ENCODE measurements around the gene ARHGAP28. TPM values are rescaled to one million over a fixed set of nuclear protein-coding genes. Genes with fewer than 3 reads are reported as not detected.
"Not testable (repeated sequence)": the region's sequence is repeated elsewhere in the genome, so short reads cannot be mapped to it uniquely, and the experiment has no call there.

The ARHGAP28 gene
- total RNA-seq, 1 experiment from 2014 or later, result 9.2 TPM

- Mint-ChIP-seq H3K36me3 (ENCODE audit: insufficient read depth in 1 of 3, low read depth in 3 of 3) (peaks cover 10 to 13% (median 13%) of the 10 kb centered on the region in 3 experiments), H3K4me1 (peaks cover 5 to 7% of the 10 kb centered on the region in 2 experiments)
Measured at GRCh38 chr18:6821356-6821755, 91.8 kb downstream of the ARHGAP28 start.

GRCh38 chr18:6827161-6827560 lies 97.6 kb downstream of the ARHGAP28 start:
- not testable (repeated sequence) for H2BK120ac ChIP-seq (ENCODE audit: low read depth, low read length, poor library complexity, severe bottlenecking); H3K56ac ChIP-seq (ENCODE audit: insufficient read length, low read depth, low read length); H3K27me3 Mint-ChIP-seq (ENCODE audit: low read depth); H3K9ac ChIP-seq (ENCODE audit: extremely low read depth, insufficient read length, low read length); H3K79me2 ChIP-seq (ENCODE audit: insufficient read depth, low read length); H3K4me3 Mint-ChIP-seq; H3K27ac ChIP-seq (ENCODE audit: insufficient read length, low read depth, low read length); H3K4me1 ChIP-seq (ENCODE audit: insufficient read depth, low read length); H2AFZ ChIP-seq (ENCODE audit: low read length); H3K79me1 ChIP-seq (ENCODE audit: insufficient read depth, low read depth, low read length, poor library complexity, severe bottlenecking); H3K4me2 ChIP-seq (ENCODE audit: insufficient read depth, insufficient read length, low read length); H3K18ac ChIP-seq (ENCODE audit: insufficient read length, low read depth, low read length); H3K23ac ChIP-seq (ENCODE audit: insufficient read length, low read depth, low read length); H4K91ac ChIP-seq (ENCODE audit: insufficient read length, low read depth, low read length); H3K4me1 Mint-ChIP-seq; H4K5ac ChIP-seq (ENCODE audit: insufficient read length, low read depth, low read length); H3K14ac ChIP-seq (ENCODE audit: insufficient read depth, low read length); H2BK20ac ChIP-seq (ENCODE audit: low read depth, low read length, poor library complexity, severe bottlenecking); H3T11ph ChIP-seq (ENCODE audit: low read length); H2BK5ac ChIP-seq (ENCODE audit: insufficient read length, low read length); H3K4ac ChIP-seq (ENCODE audit: low read depth, low read length); H4K20me1 ChIP-seq (ENCODE audit: control insufficient read depth, insufficient read depth, insufficient read length); H4K8ac ChIP-seq (replicated peaks; ENCODE audit: insufficient read length, low read depth, low read length); H3K9me3 ChIP-seq (ENCODE audit: control insufficient read depth, low read depth, low read length); H2BK12ac ChIP-seq (ENCODE audit: insufficient read length, low read depth, low read length); H2AK5ac ChIP-seq (ENCODE audit: insufficient read length, low read length); H3K23me2 ChIP-seq (ENCODE audit: insufficient read length, low read depth, low read length, poor library complexity, severe bottlenecking); DNase-seq; H2BK15ac ChIP-seq (ENCODE audit: low read depth, low read length); H3K27me3 ChIP-seq (ENCODE audit: insufficient read depth, low read length)
- peaks cover 12 to 17% of the 10 kb centered on the region in 2 experiments; a peak in 4 of 5 replicates for H3K9me3 Mint-ChIP-seq
- H3K27ac Mint-ChIP-seq, result peak overlapping the region in 1 of 3 experiments; percentile 52; a peak in 1 of 7 replicates
- H3K36me3 Mint-ChIP-seq (ENCODE audit: insufficient read depth in 1 of 3, low read depth in 3 of 3), result peaks cover 22 to 33% (median 28%) of the 10 kb centered on the region in 3 experiments
- WGBS (ENCODE audit: extremely low coverage, insufficient read length, low lambda C conversion rate), result no CpG with 5 or more reads among the region's 29 CpGs

More at GRCh38 chr18:6821356-6821755, 91.8 kb downstream of the ARHGAP28 start:
- no peaks in the 10 kb centered on the region for H3K79me2 ChIP-seq (ENCODE audit: insufficient read depth, low read length)
- no peak overlapping the region for H4K5ac ChIP-seq (ENCODE audit: insufficient read length, low read depth, low read length)
- no CpG with 5 or more reads among the region's 1 CpG for WGBS (ENCODE audit: extremely low coverage, insufficient read length, low lambda C conversion rate)
- no peak overlapping the region for H2BK12ac ChIP-seq (ENCODE audit: insufficient read length, low read depth, low read length)
- no peak overlapping the region for H3K23ac ChIP-seq (ENCODE audit: insufficient read length, low read depth, low read length)
- no peak overlapping the region for H4K8ac ChIP-seq (replicated peaks; ENCODE audit: insufficient read length, low read depth, low read length)
- H3K9me3 ChIP-seq (ENCODE audit: control insufficient read depth, low read depth, low read length), result no peaks in the 10 kb centered on the region
- no peak for DNase-seq
- peak overlapping the region in 1 of 3 experiments; percentile 21; a peak in 1 of 7 replicates for H3K27ac Mint-ChIP-seq
- no peak overlapping the region for H3K9ac ChIP-seq (ENCODE audit: extremely low read depth, insufficient read length, low read length)
- no peak overlapping the region for H4K91ac ChIP-seq (ENCODE audit: insufficient read length, low read depth, low read length)
- H2BK5ac ChIP-seq (ENCODE audit: insufficient read length, low read length), result no peak overlapping the region
- no peak overlapping the region for H3K4ac ChIP-seq (ENCODE audit: low read depth, low read length)
- no peak overlapping the region for H2AFZ ChIP-seq (ENCODE audit: low read length)
- no peak overlapping the region for H3K4me3 Mint-ChIP-seq
- H3T11ph ChIP-seq (ENCODE audit: low read length), result no peak overlapping the region
- H3K9me3 Mint-ChIP-seq, result peaks cover 2 to 7% of the 10 kb centered on the region in 2 experiments; a peak in 4 of 5 replicates
- no peak overlapping the region for H3K4me2 ChIP-seq (ENCODE audit: insufficient read depth, insufficient read length, low read length)
- no peak overlapping the region for H2AK5ac ChIP-seq (ENCODE audit: insufficient read length, low read length)
- no peak overlapping the region for H3K27ac ChIP-seq (ENCODE audit: insufficient read length, low read depth, low read length)
- no peak overlapping the region for H3K18ac ChIP-seq (ENCODE audit: insufficient read length, low read depth, low read length)
- no peak overlapping the region for H3K56ac ChIP-seq (ENCODE audit: insufficient read length, low read depth, low read length)
- no peak overlapping the region for H2BK15ac ChIP-seq (ENCODE audit: low read depth, low read length)
- H3K14ac ChIP-seq (ENCODE audit: insufficient read depth, low read length), result no peak overlapping the region
- H2BK120ac ChIP-seq (ENCODE audit: low read depth, low read length, poor library complexity, severe bottlenecking), result no peak overlapping the region
- no peak overlapping the region for H2BK20ac ChIP-seq (ENCODE audit: low read depth, low read length, poor library complexity, severe bottlenecking)
- H3K27me3 ChIP-seq (ENCODE audit: insufficient read depth, low read length), result no peaks in the 10 kb centered on the region
- no peaks in the 10 kb centered on the region for H3K4me1 ChIP-seq (ENCODE audit: insufficient read depth, low read length)
- no peaks in the 10 kb centered on the region for H3K23me2 ChIP-seq (ENCODE audit: insufficient read length, low read depth, low read length, poor library complexity, severe bottlenecking)
- TF ChIP-seq CTCF (conservative IDR thresholded peaks at IDR 0.05), result no peak
- H4K20me1 ChIP-seq (ENCODE audit: control insufficient read depth, insufficient read depth, insufficient read length), result no peaks in the 10 kb centered on the region
- no peaks in the 10 kb centered on the region for H3K79me1 ChIP-seq (ENCODE audit: insufficient read depth, low read depth, low read length, poor library complexity, severe bottlenecking)
- H3K27me3 Mint-ChIP-seq (ENCODE audit: low read depth), result no peaks in the 10 kb centered on the region
